HepG2 (cell line): ENCODE measurements around the gene TMEM63C. TPM values are rescaled to one million over a fixed set of nuclear protein-coding genes. Genes with fewer than 3 reads are reported as not detected.

Source experiments
- ATAC-seq: fragments of 200-7000 bp; cut with Tn5 transposase; 3 replicates; pipeline ENCODE4 v1.9.1; 2020; ENCODE audit warnings: mild to moderate bottlenecking, moderate library complexity
- BruUV-seq: library from RNA; stranded (reverse); fragments of 400-500 nt; replicated peaks from 2 replicates; lab custom pipeline; 2021; lab: Mats Ljungman, UMichigan
- CTCF ChIA-PET: fragments of 300-600 bp; formaldehyde crosslinking; extraction: SDS; loops from one replicate; lab custom pipeline; 2021; ENCODE audit warnings: low total read pairs, inconsistent platforms, low intra/inter-chr PET ratio; lab: Yijun Ruan, JAX
- POLR2A ChIA-PET: fragments of 350-600 bp; sonication (Branson Sonifier 250); formaldehyde crosslinking; loops from one replicate; lab custom pipeline; 2020; ENCODE audit warnings: antibody characterized with exemption, inconsistent platforms; lab: Yijun Ruan, JAX
- DNase-seq: peaks from one replicate; pipeline ENCODE4 v3.0.0-alpha.2; 2015; ENCODE audit warnings: low spot score
- FAIRE-seq: peaks from 3 replicates; lab custom pipeline; 2011; peaks lifted over from hg19 to GRCh38; lab: Jason Lieb, UNC
- H2AFZ ChIP-seq: one replicate; pipeline ENCODE4 v1.6.1; 2011; ENCODE audit warnings: low read length, inconsistent platforms
- H3K27ac ChIP-seq: fragments of 300-600 bp; 3 replicates; pipeline ENCODE4 v1.8.0; 2011; ENCODE audit warnings: mixed run types, mild to moderate bottlenecking, mixed read lengths, low read length, inconsistent platforms; ENCODE audit not compliant: insufficient read depth; ENCODE audit errors: extremely low read length
- H3K27me3 ChIP-seq, 2 experiments: fragments of 200-600 bp in 1 of 2; 2 replicates in 1 of 2; 3 replicates in 1 of 2; pipeline versions ENCODE4 v1.6.0 to v1.8.0; 2011; ENCODE audit warnings: low read length in 2 of 2, mild to moderate bottlenecking in 2 of 2, moderate library complexity in 2 of 2, inconsistent platforms in 1 of 2; ENCODE audit not compliant: insufficient read depth in 2 of 2, control insufficient read depth in 1 of 2
- H3K36me3 ChIP-seq, 2 experiments: fragments of 200-600 bp in 1 of 2; replicated peaks in 1 of 2; 2 replicates in 1 of 2; 3 replicates in 1 of 2; pipeline versions ENCODE4 v1.5.1 to v1.8.0; 2011; ENCODE audit warnings: low read length in 2 of 2, inconsistent platforms in 1 of 2; ENCODE audit not compliant: insufficient read depth in 2 of 2, control insufficient read depth in 1 of 2
- H3K4me1 ChIP-seq: 2 replicates; pipeline ENCODE4 v1.5.1; 2012; ENCODE audit warnings: low read length, inconsistent platforms; ENCODE audit not compliant: insufficient read depth
- H3K4me2 ChIP-seq: 2 replicates; pipeline ENCODE4 v1.6.0; 2011; ENCODE audit warnings: low read depth, low read length, inconsistent platforms
- H3K4me3 ChIP-seq, 3 experiments: fragments of 200-600 bp in 1 of 3; sonication (generic), shearing (Covaris generic) in 1 of 3; replicated peaks in 1 of 3; 2 replicates each; pipeline ENCODE4 v1.5.1; 2011 to 2016; ENCODE audit warnings: low read length in 3 of 3, inconsistent platforms in 2 of 3, low read depth in 2 of 3, mild to moderate bottlenecking in 2 of 3, control low read depth in 1 of 3, mixed read lengths in 1 of 3; ENCODE audit not compliant: insufficient read depth in 1 of 3
- H3K79me2 ChIP-seq: one replicate; pipeline ENCODE4 v1.6.1; 2011; ENCODE audit warnings: low read length, inconsistent platforms; ENCODE audit not compliant: insufficient read depth
- H3K9ac ChIP-seq: 2 replicates; pipeline ENCODE4 v1.6.0; 2011; ENCODE audit warnings: mild to moderate bottlenecking, low read depth, low read length, inconsistent platforms; ENCODE audit not compliant: insufficient read depth
- H3K9me3 ChIP-seq: 2 replicates; pipeline ENCODE4 v1.5.1; 2012; ENCODE audit warnings: mild to moderate bottlenecking, low read length
- H4K20me1 ChIP-seq: 2 replicates; pipeline ENCODE4 v1.6.0; 2011; ENCODE audit warnings: inconsistent platforms, mild to moderate bottlenecking, low read length, moderate library complexity; ENCODE audit not compliant: insufficient read depth
- ATF7-NPFF ChIP-seq: sonication (generic); formaldehyde crosslinking; IDR thresholded peaks from 2 replicates; pipeline ENCODE4 v1.8.1; 2023; ENCODE audit warnings: mild to moderate bottlenecking, low read depth, missing genetic modification reagents, moderate library complexity
- CEBPB ChIP-seq: IDR thresholded peaks from 2 replicates; pipeline ENCODE4 v1.6.1; 2011; ENCODE audit warnings: low read depth, low read length, improper control_type of control experiment, borderline replicate concordance
- MAZ ChIP-seq, 2 experiments: sonication (generic) in 1 of 2; formaldehyde crosslinking in 1 of 2; IDR thresholded peaks; 2 replicates each; pipeline versions ENCODE4 v1.5.0 to v1.6.1; 2012 to 2020; ENCODE audit warnings: low read depth in 2 of 2, mild to moderate bottlenecking in 2 of 2, borderline replicate concordance in 1 of 2, improper control_type of control experiment in 1 of 2, low read length in 1 of 2, missing genetic modification reagents in 1 of 2, moderate library complexity in 1 of 2
- NFE2L2 ChIP-seq: fragments of 150-350 bp; IDR thresholded peaks from 2 replicates; pipeline ENCODE4 v1.6.1; 2014; ENCODE audit warnings: low read length
- NONO ChIP-seq, 2 experiments: fragments of 450-650 bp in 1 of 2; sonication (generic) in 1 of 2; formaldehyde crosslinking in 1 of 2; IDR thresholded peaks in 1 of 2; conservative IDR thresholded peaks in 1 of 2; 2 replicates each; pipeline versions ENCODE4 v1.6.1 to v1.8.0; 2017 to 2022; ENCODE audit warnings: mild to moderate bottlenecking in 1 of 2, missing genetic modification reagents in 1 of 2, moderate library complexity in 1 of 2
- PHF21A ChIP-seq: sonication (generic); formaldehyde crosslinking; IDR thresholded peaks from 2 replicates; pipeline ENCODE4 v1.5.0; 2020; ENCODE audit warnings: mild to moderate bottlenecking, missing genetic modification reagents
- REPIN1 ChIP-seq: sonication (generic); formaldehyde crosslinking; IDR thresholded peaks from 2 replicates; pipeline ENCODE4 v1.8.0; 2022; ENCODE audit warnings: missing genetic modification reagents, low read depth, mild to moderate bottlenecking, borderline replicate concordance
- SRSF1 ChIP-seq: fragments of 200-400 bp; formaldehyde crosslinking; optimal IDR thresholded peaks from 2 replicates; pipeline ENCODE3; 2017; ENCODE audit warnings: mild to moderate bottlenecking, low read depth, low read length, moderate library complexity
- WGBS: methylation state at CpG from one replicate; pipeline ENCODE4 v1.1.6; 2017; ENCODE audit warnings: low lambda C conversion rate; 5-methylcytosine and 5-hydroxymethylcytosine counted together
- in situ Hi-C: cut with HindIII; loops from 2 replicates; pipeline ENCODE4 v1.10.0; 2017; ENCODE audit warnings: low pct_unique_long_range_greater_than_20kb; ENCODE audit not compliant: extremely low pct_ligation_motif_present
- intact Hi-C: fragments of 100-400 bp; cut with micrococcal nuclease; formaldehyde crosslinking; loops from one replicate; pipeline ENCODE4 v1.10.0; 2022; ENCODE audit not compliant: unreplicated experiment
- polyA plus RNA-seq, 8 experiments: library from polyadenylated mRNA; depleted of rRNA in 3 of 8; stranded (reverse) in 7 of 8; unstranded in 1 of 8; fragments of >200 nt; fragmentation: Illumina TruSeq in 4 of 8; extraction: Trizol in 4 of 8; gene quantifications; 2 replicates each; pipeline versions ENCODE4 v1.2.1 to v1.2.3, GENCODE V29; 2011 to 2016; ENCODE audit warnings: low read depth in 4 of 8, missing spikeins in 1 of 8, mixed read lengths in 1 of 8; ENCODE audit not compliant: insufficient read depth in 1 of 8
- total RNA-seq, 5 experiments: library from RNA; depleted of rRNA; stranded (reverse); fragments of >200 nt; fragmentation: Illumina TruSeq; extraction: Trizol; gene quantifications; 2 replicates each; pipeline ENCODE4 v1.2.3, GENCODE V29; 2016; ENCODE audit warnings: low read depth in 1 of 5
- TF ChIP-seq, protein P1 (sequence below): sonication (generic); formaldehyde crosslinking; IDR thresholded peaks from 2 replicates; pipeline ENCODE4 v1.5.0; 2020; ENCODE audit warnings: mild to moderate bottlenecking, missing genetic modification reagents, borderline replicate concordance
- TF ChIP-seq, protein P2 (sequence below): IDR thresholded peaks from 2 replicates; pipeline ENCODE4 v1.6.1; 2016; ENCODE audit warnings: mild to moderate bottlenecking
- TF ChIP-seq, protein P3 (sequence below): sonication (generic); formaldehyde crosslinking; conservative IDR thresholded peaks from 2 replicates; pipeline ENCODE4 v1.4.0; 2020; ENCODE audit warnings: missing genetic modification reagents

Gene TMEM63C
- total and polyA plus RNA-seq, 2 of the 13 experiments (the other 11 are each of a cell fraction or from before 2014, with no cell fraction given), result 0.17 to 0.27 TPM

DNA sequence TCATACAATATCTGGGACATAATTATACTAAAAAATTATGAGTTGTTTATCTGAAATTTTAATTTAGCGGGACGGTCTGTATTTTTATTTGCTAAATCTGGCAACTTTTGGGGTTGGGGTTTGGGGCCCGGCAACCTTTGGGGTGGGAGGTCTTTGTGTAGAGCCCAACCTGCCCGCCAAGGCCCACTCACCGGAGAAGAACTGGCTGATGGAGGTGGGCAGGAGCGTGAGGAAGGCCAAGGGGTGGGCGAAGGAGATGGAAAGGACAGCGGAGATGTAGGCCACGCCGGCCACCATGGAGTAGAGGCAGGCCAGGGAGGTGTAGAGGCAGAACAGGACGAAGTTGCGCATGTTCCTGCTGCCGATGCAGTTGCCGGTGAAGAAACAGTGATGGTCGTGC, 42.6 kb upstream of the TMEM63C start:
- Histone ChIP-seq H3K9ac (no peak overlapping the region), H3K4me2 (no peak overlapping the region), H3K27ac (no peak overlapping the region), H3K27me3 (peaks cover 5 to 38% of the 10 kb centered on the region in 2 experiments; a peak in 4 of 5 replicates), H3K4me1 (peaks cover 19% of the 10 kb centered on the region), H2AFZ (no peak overlapping the region), H3K4me3 (no peak overlapping the region), H3K36me3 (no peaks in the 10 kb centered on the region), H4K20me1 (peaks cover 9% of the 10 kb centered on the region; the same call in 1 of the 2 replicates), H3K79me2 (no peaks in the 10 kb centered on the region), H3K9me3 (no peaks in the 10 kb centered on the region)
- DNase-seq (no peak), ATAC-seq (no peak), FAIRE-seq (no peak)
- TF ChIP-seq ATF7-NPFF (CRISPR knock-in tag) (no peak), NFE2L2 (no peak), NONO (IDR thresholded peaks at IDR 0.05) (no peak), NONO (CRISPR knock-in tag; conservative IDR thresholded peaks at IDR 0.05) (no peak), MAZ (IDR thresholded peaks at IDR 0.05; ENCODE audit: borderline replicate concordance, low read depth, low read length) (no peak), MAZ (CRISPR knock-in tag; IDR thresholded peaks at IDR 0.05; ENCODE audit: low read depth) (no peak), PHF21A (CRISPR knock-in tag) (no peak), CEBPB (no peak), SRSF1 (no peak), REPIN1 (CRISPR knock-in tag) (no peak)
- TF ChIP-seq, protein P1, sequence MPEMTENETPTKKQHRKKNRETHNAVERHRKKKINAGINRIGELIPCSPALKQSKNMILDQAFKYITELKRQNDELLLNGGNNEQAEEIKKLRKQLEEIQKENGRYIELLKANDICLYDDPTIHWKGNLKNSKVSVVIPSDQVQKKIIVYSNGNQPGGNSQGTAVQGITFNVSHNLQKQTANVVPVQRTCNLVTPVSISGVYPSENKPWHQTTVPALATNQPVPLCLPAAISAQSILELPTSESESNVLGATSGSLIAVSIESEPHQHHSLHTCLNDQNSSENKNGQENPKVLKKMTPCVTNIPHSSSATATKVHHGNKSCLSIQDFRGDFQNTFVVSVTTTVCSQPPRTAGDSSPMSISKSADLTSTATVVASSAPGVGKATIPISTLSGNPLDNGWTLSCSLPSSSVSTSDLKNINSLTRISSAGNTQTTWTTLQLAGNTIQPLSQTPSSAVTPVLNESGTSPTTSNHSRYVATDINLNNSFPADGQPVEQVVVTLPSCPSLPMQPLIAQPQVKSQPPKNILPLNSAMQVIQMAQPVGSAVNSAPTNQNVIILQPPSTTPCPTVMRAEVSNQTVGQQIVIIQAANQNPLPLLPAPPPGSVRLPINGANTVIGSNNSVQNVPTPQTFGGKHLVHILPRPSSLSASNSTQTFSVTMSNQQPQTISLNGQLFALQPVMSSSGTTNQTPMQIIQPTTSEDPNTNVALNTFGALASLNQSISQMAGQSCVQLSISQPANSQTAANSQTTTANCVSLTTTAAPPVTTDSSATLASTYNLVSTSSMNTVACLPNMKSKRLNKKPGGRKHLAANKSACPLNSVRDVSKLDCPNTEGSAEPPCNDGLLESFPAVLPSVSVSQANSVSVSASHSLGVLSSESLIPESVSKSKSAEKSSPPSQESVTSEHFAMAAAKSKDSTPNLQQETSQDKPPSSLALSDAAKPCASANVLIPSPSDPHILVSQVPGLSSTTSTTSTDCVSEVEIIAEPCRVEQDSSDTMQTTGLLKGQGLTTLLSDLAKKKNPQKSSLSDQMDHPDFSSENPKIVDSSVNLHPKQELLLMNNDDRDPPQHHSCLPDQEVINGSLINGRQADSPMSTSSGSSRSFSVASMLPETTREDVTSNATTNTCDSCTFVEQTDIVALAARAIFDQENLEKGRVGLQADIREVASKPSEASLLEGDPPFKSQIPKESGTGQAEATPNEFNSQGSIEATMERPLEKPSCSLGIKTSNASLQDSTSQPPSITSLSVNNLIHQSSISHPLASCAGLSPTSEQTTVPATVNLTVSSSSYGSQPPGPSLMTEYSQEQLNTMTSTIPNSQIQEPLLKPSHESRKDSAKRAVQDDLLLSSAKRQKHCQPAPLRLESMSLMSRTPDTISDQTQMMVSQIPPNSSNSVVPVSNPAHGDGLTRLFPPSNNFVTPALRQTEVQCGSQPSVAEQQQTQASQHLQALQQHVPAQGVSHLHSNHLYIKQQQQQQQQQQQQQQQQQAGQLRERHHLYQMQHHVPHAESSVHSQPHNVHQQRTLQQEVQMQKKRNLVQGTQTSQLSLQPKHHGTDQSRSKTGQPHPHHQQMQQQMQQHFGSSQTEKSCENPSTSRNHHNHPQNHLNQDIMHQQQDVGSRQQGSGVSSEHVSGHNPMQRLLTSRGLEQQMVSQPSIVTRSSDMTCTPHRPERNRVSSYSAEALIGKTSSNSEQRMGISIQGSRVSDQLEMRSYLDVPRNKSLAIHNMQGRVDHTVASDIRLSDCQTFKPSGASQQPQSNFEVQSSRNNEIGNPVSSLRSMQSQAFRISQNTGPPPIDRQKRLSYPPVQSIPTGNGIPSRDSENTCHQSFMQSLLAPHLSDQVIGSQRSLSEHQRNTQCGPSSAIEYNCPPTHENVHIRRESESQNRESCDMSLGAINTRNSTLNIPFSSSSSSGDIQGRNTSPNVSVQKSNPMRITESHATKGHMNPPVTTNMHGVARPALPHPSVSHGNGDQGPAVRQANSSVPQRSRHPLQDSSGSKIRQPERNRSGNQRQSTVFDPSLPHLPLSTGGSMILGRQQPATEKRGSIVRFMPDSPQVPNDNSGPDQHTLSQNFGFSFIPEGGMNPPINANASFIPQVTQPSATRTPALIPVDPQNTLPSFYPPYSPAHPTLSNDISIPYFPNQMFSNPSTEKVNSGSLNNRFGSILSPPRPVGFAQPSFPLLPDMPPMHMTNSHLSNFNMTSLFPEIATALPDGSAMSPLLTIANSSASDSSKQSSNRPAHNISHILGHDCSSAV (CRISPR knock-in tag), result no peak
- TF ChIP-seq, protein P2, sequence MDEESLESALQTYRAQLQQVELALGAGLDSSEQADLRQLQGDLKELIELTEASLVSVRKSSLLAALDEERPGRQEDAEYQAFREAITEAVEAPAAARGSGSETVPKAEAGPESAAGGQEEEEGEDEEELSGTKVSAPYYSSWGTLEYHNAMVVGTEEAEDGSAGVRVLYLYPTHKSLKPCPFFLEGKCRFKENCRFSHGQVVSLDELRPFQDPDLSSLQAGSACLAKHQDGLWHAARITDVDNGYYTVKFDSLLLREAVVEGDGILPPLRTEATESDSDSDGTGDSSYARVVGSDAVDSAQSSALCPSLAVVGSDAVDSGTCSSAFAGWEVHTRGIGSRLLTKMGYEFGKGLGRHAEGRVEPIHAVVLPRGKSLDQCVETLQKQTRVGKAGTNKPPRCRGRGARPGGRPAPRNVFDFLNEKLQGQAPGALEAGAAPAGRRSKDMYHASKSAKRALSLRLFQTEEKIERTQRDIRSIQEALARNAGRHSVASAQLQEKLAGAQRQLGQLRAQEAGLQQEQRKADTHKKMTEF (CRISPR knock-in tag), result no peak
- TF ChIP-seq, protein P3, sequence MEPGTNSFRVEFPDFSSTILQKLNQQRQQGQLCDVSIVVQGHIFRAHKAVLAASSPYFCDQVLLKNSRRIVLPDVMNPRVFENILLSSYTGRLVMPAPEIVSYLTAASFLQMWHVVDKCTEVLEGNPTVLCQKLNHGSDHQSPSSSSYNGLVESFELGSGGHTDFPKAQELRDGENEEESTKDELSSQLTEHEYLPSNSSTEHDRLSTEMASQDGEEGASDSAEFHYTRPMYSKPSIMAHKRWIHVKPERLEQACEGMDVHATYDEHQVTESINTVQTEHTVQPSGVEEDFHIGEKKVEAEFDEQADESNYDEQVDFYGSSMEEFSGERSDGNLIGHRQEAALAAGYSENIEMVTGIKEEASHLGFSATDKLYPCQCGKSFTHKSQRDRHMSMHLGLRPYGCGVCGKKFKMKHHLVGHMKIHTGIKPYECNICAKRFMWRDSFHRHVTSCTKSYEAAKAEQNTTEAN, result no peak
- CTCF ChIA-PET, result interaction anchor here (1.9 kb wide), 1 partner anchor 74 kb away, joined by 7 read pairs; no protein-coding TSS in a partner anchor
- intact Hi-C loops (loop anchor here (5.0 kb wide), 1 partner anchor 73 kb away; no protein-coding TSS in a partner anchor), in situ Hi-C loops (no loop called here)
- WGBS, result 46% methylated on average over 15 of the region's 15 CpGs
- POLR2A ChIA-PET, result no interaction called here
- BruUV-seq, result no TSS peak
